Ovary (tissue), 9 donors: Measurements from ENCODE around the gene ZBTB24. TPM values are rescaled to one million over a fixed set of nuclear protein-coding genes. Genes with fewer than 3 reads are reported as not detected.

Experiments used
- DNase-seq, 5 donors: peaks; one replicate each; pipeline ENCODE4 v3.0.0-alpha.2; 2019 to 2020
- H3K27ac ChIP-seq, 2 donors: fragments of 200-600 bp; one replicate each; pipeline versions ENCODE4 v1.5.1 to v1.8.0; 2019 to 2022
- H3K27me3 ChIP-seq: fragments of 200-600 bp; one replicate; pipeline ENCODE4 v1.8.0; 2022
- H3K36me3 ChIP-seq: fragments of 200-600 bp; sonication (generic); one replicate; pipeline ENCODE4 v1.5.1; 2019
- H3K4me1 ChIP-seq: one replicate; pipeline ENCODE4 v1.8.1; 2013; ENCODE audit warnings: mild to moderate bottlenecking, moderate library complexity; ENCODE audit not compliant: insufficient read depth
- H3K4me3 ChIP-seq: fragments of 200-600 bp; sonication (generic); one replicate; pipeline ENCODE4 v1.5.1; 2017
- H3K9me3 ChIP-seq, 2 donors: fragments of 200-600 bp in 1 of 2; sonication (generic) in 1 of 2; one replicate each; pipeline versions ENCODE4 v1.5.1 to v1.8.1; 2013 to 2019; ENCODE audit warnings: mild to moderate bottlenecking in 1 of 2, moderate library complexity in 1 of 2
- CTCF ChIP-seq, 3 donors: fragments of 450-650 bp in 2 of 3; fragments of 200-600 bp in 1 of 3; IDR thresholded peaks; one replicate each; pipeline versions ENCODE4 v1.5.1 to v1.8.0; 2016 to 2022; ENCODE audit warnings: antibody characterized with exemption in 3 of 3, mild to moderate bottlenecking in 1 of 3
- EP300 ChIP-seq: sonication (generic); formaldehyde crosslinking; IDR thresholded peaks from one replicate; pipeline ENCODE4 v1.6.1; 2017; ENCODE audit warnings: antibody characterized with exemption
- POLR2A ChIP-seq: fragments of 450-650 bp; IDR thresholded peaks from one replicate; pipeline ENCODE4 v1.6.1; 2017; ENCODE audit warnings: antibody characterized with exemption, mild to moderate bottlenecking, moderate library complexity
- WGBS, 3 donors: extraction: QIAGEN DNeasy Blood & Tissue Kit in 1 of 3; methylation state at CpG; one replicate each; pipeline versions ENCODE4 v1.1.5 to v1.1.7; 2013 to 2017; 5-methylcytosine and 5-hydroxymethylcytosine counted together
- intact Hi-C, 4 donors: fragments of 100-400 bp; cut with DNase I; formaldehyde crosslinking; loops; one replicate each; pipeline versions ENCODE4 v1.11.0 to v1.15.1; 2022 to 2023
- polyA plus RNA-seq, 2 donors: library from polyadenylated mRNA; stranded (reverse); fragments of 200-250 nt in 1 of 2; fragments of 350-450 nt in 1 of 2; fragmentation: Illumina TruSeq in 1 of 2; extraction: RNeasy Lipid Tissue Mini Kit (QIAGEN cat#74804) in 1 of 2; gene quantifications; one replicate each; pipeline ENCODE4 v1.2.3, GENCODE V29; 2013 to 2014
- total RNA-seq, 7 donors: library from RNA; depleted of rRNA in 2 of 7; stranded (reverse); fragments of >200 nt in 2 of 7; fragmentation: NEBNext Ultra II Directional in 3 of 7; extraction: Animal tissue kit (Norgen Biotek cat#: 25700) in 3 of 7; gene quantifications; one replicate each; pipeline versions ENCODE4 v1.1.0 to v1.2.4, GENCODE V29; 2016 to 2023
- donor health status: DM: no; HTN: no; CAD: no; lungs with moderate emphysema.
- donor health status: DM: no; HTN: no; CAD: no.
- donor health status: Bipolar disorder and iron deficiency.
- donor health status: DM: yes; HTN: yes; CAD: no.
- donor health status: DM: no; HTN: no; CAD: no.
- donor health status: DM: yes; HTN: yes; CAD: no.

ZBTB24 gene
- total and polyA plus RNA-seq, 9 donors: 3.5 to 10.2 (median 6.2) TPM

- Histone ChIP-seq H3K4me1 (peaks cover 6% of the 10 kb centered on the region), H3K27me3 (no peaks in the 10 kb centered on the region), H3K27ac (no peak overlapping the region), H3K36me3 (no peaks in the 10 kb centered on the region), H3K4me3 (no peak overlapping the region), H3K9me3 (no peaks in the 10 kb centered on the region)
- WGBS, 3 donors: 88 to 92% (median 89%) methylated on average over 4 of the region's 4 CpGs
- intact Hi-C loops: no loop called here
- no peak for TF ChIP-seq CTCF (IDR thresholded peaks at IDR 0.05)
- TF ChIP-seq EP300: no peak
- TF ChIP-seq POLR2A: no peak
- DNase-seq: no peak
Measured at GRCh38 chr6:109474995-109475394, 8.0 kb downstream of the ZBTB24 start.

GRCh38 chr6:109473120-109473519, 9.9 kb downstream of the ZBTB24 start:
- Histone ChIP-seq H3K27me3 (no peaks in the 10 kb centered on the region), H3K36me3 (no peaks in the 10 kb centered on the region), H3K9me3 (no peaks in the 10 kb centered on the region), H3K4me3 (no peak overlapping the region), H3K27ac (no peak overlapping the region), H3K4me1 (peaks cover 2% of the 10 kb centered on the region)
- no peak for TF ChIP-seq POLR2A
- no peak for TF ChIP-seq CTCF (IDR thresholded peaks at IDR 0.05)
- TF ChIP-seq EP300: no peak
- WGBS, 3 donors: 85 to 89% (median 88%) methylated on average over 3 of the region's 3 CpGs
- intact Hi-C loops: no loop called here
- DNase-seq: no peak

GRCh38 chr6:109472132-109472995, 10.7 kb downstream of the ZBTB24 start:
- TF ChIP-seq POLR2A: no peak
- no peak for TF ChIP-seq CTCF (IDR thresholded peaks at IDR 0.05)
- no peak for TF ChIP-seq EP300
- H3K4me3 ChIP-seq: no peak overlapping the region
- no peaks in the 10 kb centered on the region for H3K27me3 ChIP-seq
- intact Hi-C loops: no loop called here
- no peaks in the 10 kb centered on the region for H3K9me3 ChIP-seq
- H3K27ac ChIP-seq: no peak overlapping the region
- no peaks in the 10 kb centered on the region for H3K36me3 ChIP-seq
- H3K4me1 ChIP-seq: no peaks in the 10 kb centered on the region
- no peak for DNase-seq
- WGBS, 3 donors: 95 to 96% (median 96%) methylated on average over 9 of the region's 9 CpGs

GRCh38 chr6:109471105-109471810, 11.8 kb downstream of the ZBTB24 start:
- Histone ChIP-seq H3K27ac (no peak overlapping the region), H3K36me3 (no peaks in the 10 kb centered on the region), H3K4me1 (no peaks in the 10 kb centered on the region), H3K4me3 (no peak overlapping the region), H3K27me3 (no peaks in the 10 kb centered on the region), H3K9me3 (no peaks in the 10 kb centered on the region)
- DNase-seq: no peak
- 89 to 91% (median 91%) methylated on average over 5 of the region's 5 CpGs for WGBS, 3 donors
- intact Hi-C loops: no loop called here
- TF ChIP-seq POLR2A (no peak), EP300 (no peak), CTCF (IDR thresholded peaks at IDR 0.05) (no peak)
